LHCN-M2 (cell line): Measurements from ENCODE around the gene ITGAD. TPM values are rescaled to one million over a fixed set of nuclear protein-coding genes. Genes with fewer than 3 reads are reported as not detected.
A peak's percentile ranks its signal among the peaks of the same experiment; 100 is the strongest.

Source experiments
- DNase-seq: peaks from one replicate; pipeline ENCODE4 v3.0.0-alpha.2; 2012; ENCODE audit warnings: low read depth
- total RNA-seq: library from RNA; depleted of rRNA; stranded (reverse); fragments of >200 nt; gene quantifications from 2 replicates; pipeline ENCODE4 v1.2.3, GENCODE V29; 2014

ITGAD gene
- total RNA-seq, 1 experiment from 2014 or later = not detected

- DNase-seq = no peak
These were observed 27.8 kb upstream of the ITGAD start for GRCh38 chr16:31365131-31365865.

- no peak for DNase-seq
These were observed 25.3 kb upstream of the ITGAD start for GRCh38 chr16:31367853-31368252.

- DNase-seq = no peak
These were observed 22.1 kb upstream of the ITGAD start for GRCh38 chr16:31371008-31371407.

- no peak for DNase-seq
These were observed 21.3 kb upstream of the ITGAD start for GRCh38 chr16:31371619-31372484.

- DNase-seq = no peak
These were observed 19.9 kb upstream of the ITGAD start for GRCh38 chr16:31373235-31373634.

GRCh38 chr16:31375231-31375630 is 17.9 kb upstream of the ITGAD start:
- DNase-seq = no peak

- DNase-seq = no peak
These were observed 16.4 kb upstream of the ITGAD start for GRCh38 chr16:31376705-31377104.

GRCh38 chr16:31377210-31377903 is 15.8 kb upstream of the ITGAD start:
- no peak for DNase-seq

- no peak for DNase-seq
These were observed 12.9 kb upstream of the ITGAD start for GRCh38 chr16:31380201-31380600.

GRCh38 chr16:31382485-31383161 is 10.5 kb upstream of the ITGAD start:
- DNase-seq = peak; percentile 45

- no peak for DNase-seq
These were observed 7.5 kb upstream of the ITGAD start for GRCh38 chr16:31385680-31386079.

GRCh38 chr16:31386157-31386984 is 6.8 kb upstream of the ITGAD start:
- DNase-seq = peak; percentile 40

GRCh38 chr16:31388535-31388934 is 4.6 kb upstream of the ITGAD start:
- no peak for DNase-seq

GRCh38 chr16:31390504-31391041 is 2.6 kb upstream of the ITGAD start:
- DNase-seq = no peak

- no peak for DNase-seq
These were observed 2.5 kb downstream of the ITGAD start for GRCh38 chr16:31395647-31396046.

- DNase-seq = no peak
These were observed 4.0 kb downstream of the ITGAD start for GRCh38 chr16:31397096-31397660.

- DNase-seq = no peak
These were observed 4.6 kb downstream of the ITGAD start for GRCh38 chr16:31397701-31398100.

GRCh38 chr16:31400191-31400590 is 7.1 kb downstream of the ITGAD start:
- no peak for DNase-seq

GRCh38 chr16:31401436-31401835 is 8.3 kb downstream of the ITGAD start:
- DNase-seq = no peak

- peak; percentile 10 for DNase-seq
These were observed 9.6 kb downstream of the ITGAD start for GRCh38 chr16:31402687-31403086.
